ENCODE results near the gene PRDM11. TPM values are rescaled to one million over a fixed set of nuclear protein-coding genes. Genes with fewer than 3 reads are reported as not detected.

PRDM11 gene
- total and polyA plus RNA-seq, 2 of the 8 experiments (the other 6 are each of a cell fraction or from before 2014, with no cell fraction given) = 3.6 to 11.7 TPM

- TF ChIP-seq, protein P1, sequence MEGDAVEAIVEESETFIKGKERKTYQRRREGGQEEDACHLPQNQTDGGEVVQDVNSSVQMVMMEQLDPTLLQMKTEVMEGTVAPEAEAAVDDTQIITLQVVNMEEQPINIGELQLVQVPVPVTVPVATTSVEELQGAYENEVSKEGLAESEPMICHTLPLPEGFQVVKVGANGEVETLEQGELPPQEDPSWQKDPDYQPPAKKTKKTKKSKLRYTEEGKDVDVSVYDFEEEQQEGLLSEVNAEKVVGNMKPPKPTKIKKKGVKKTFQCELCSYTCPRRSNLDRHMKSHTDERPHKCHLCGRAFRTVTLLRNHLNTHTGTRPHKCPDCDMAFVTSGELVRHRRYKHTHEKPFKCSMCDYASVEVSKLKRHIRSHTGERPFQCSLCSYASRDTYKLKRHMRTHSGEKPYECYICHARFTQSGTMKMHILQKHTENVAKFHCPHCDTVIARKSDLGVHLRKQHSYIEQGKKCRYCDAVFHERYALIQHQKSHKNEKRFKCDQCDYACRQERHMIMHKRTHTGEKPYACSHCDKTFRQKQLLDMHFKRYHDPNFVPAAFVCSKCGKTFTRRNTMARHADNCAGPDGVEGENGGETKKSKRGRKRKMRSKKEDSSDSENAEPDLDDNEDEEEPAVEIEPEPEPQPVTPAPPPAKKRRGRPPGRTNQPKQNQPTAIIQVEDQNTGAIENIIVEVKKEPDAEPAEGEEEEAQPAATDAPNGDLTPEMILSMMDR (IDR thresholded peaks at IDR 0.05; ENCODE audit: control extremely low read depth in 1 of 3, insufficient read depth in 1 of 3, low read depth in 1 of 3, low read length in 3 of 3) = no peak
- no peak for TF ChIP-seq POU5F1 (IDR thresholded peaks at IDR 0.05; ENCODE audit: low read depth, low read length)
- TF ChIP-seq CTBP2 (IDR thresholded peaks at IDR 0.05; ENCODE audit: borderline replicate concordance, insufficient read depth, insufficient read length, low read length) = no peak
- no peak for TF ChIP-seq RAD21 (IDR thresholded peaks at IDR 0.05 in 1 of 2, conservative IDR thresholded peaks at IDR 0.05 in 1 of 2; ENCODE audit: low read depth in 2 of 2, low read length in 2 of 2)
- TF ChIP-seq FOSL1 (IDR thresholded peaks at IDR 0.05; ENCODE audit: insufficient read depth, low read depth, low read length) = no peak
- no peak for TF ChIP-seq ZNF274 (IDR thresholded peaks at IDR 0.05; ENCODE audit: borderline replicate concordance, extremely low read depth, low read length)
Measured at GRCh38 chr11:45154276-45154675, 7.8 kb downstream of the PRDM11 start (continued).

Measured in H1 (cell line).